ENCODE results near the gene SEMA4A.

DNA sequence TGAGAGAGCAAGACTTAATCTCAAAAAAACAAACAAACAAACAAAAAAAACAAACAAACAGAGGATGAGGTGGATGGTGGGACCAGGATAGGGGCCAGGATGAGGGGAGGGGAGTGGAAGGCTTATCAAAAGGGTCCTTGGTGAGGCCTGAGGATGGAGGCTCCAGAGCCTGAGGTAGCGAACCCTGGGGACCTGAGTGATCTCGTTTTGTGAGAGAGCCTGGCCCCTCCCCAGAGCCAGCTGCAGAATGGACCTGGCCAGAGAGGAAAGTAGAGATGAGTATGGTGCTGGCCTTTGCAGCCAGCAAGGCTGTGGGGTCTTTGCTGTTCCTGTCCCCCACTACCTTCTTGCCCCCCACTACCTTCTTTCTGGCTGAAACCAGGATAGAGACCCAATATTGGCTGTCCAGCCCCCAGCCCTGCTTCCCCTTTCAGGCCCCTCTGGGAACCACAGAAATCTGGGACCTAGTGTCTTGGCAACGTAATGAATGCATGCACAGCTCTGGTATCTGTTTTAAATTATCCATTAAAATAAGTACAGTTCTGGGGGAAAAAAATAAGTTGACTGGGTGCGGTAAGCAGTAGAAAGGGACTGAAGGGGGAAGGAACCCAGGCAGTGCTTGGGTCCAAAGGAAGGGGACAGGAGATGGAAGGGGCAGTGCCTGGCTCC is 40.0 kb upstream of the SEMA4A start:
- TF ChIP-seq YY1 (IDR thresholded peaks at IDR 0.05; ENCODE audit: insufficient read depth, insufficient read length) (no peak), SUZ12 (IDR thresholded peaks at IDR 0.05; ENCODE audit: extremely low read depth, insufficient read depth, insufficient read length) (no peak)

Data from NT2/D1 (cell line).